Trophoblast cell (in vitro differentiated cells and primary cell): ENCODE data around the gene C14orf93.
"Not testable (repeated sequence)": the region's sequence is repeated elsewhere in the genome, so short reads cannot be mapped to it uniquely, and the experiment has no call there.

ENCODE experiments used
- DNase-seq, 2 donors: peaks; one replicate each; pipeline ENCODE4 v3.0.0-alpha.2; 2016
- H2AFZ ChIP-seq: 2 replicates; pipeline ENCODE4 v1.6.1; 2013; ENCODE audit warnings: low read length, moderate library complexity, mild to moderate bottlenecking; ENCODE audit not compliant: insufficient read depth, poor library complexity
- H2AK5ac ChIP-seq: 2 replicates; pipeline ENCODE4 v1.6.1; 2013; ENCODE audit warnings: mild to moderate bottlenecking, low read length
- H2BK120ac ChIP-seq: 2 replicates; pipeline ENCODE4 v1.6.1; 2013; ENCODE audit warnings: low read length, mild to moderate bottlenecking, moderate library complexity; ENCODE audit not compliant: insufficient read depth, poor library complexity
- H2BK12ac ChIP-seq: 2 replicates; pipeline ENCODE4 v1.6.1; 2013; ENCODE audit warnings: mild to moderate bottlenecking, low read length, moderate library complexity
- H2BK5ac ChIP-seq: 2 replicates; pipeline ENCODE4 v1.6.1; 2013; ENCODE audit warnings: low read length, low read depth, moderate library complexity, mild to moderate bottlenecking; ENCODE audit not compliant: poor library complexity
- H3K14ac ChIP-seq: 2 replicates; pipeline ENCODE4 v1.6.1; 2013; ENCODE audit warnings: mild to moderate bottlenecking, low read length
- H3K18ac ChIP-seq: 2 replicates; pipeline ENCODE4 v1.6.1; 2013; ENCODE audit warnings: mild to moderate bottlenecking, low read length
- H3K23ac ChIP-seq: 2 replicates; pipeline ENCODE4 v1.6.1; 2013; ENCODE audit warnings: low read length
- H3K27ac ChIP-seq: 2 replicates; pipeline ENCODE4 v1.5.1; 2013; ENCODE audit warnings: low read depth, mild to moderate bottlenecking, inconsistent platforms, low read length, moderate library complexity
- H3K27me3 ChIP-seq: 2 replicates; pipeline ENCODE4 v1.6.1; 2013; ENCODE audit warnings: inconsistent platforms, mild to moderate bottlenecking, low read length, moderate library complexity; ENCODE audit not compliant: insufficient read depth
- H3K36me3 ChIP-seq, 2 experiments: 1 replicate in 1 of 2; 2 replicates in 1 of 2; pipeline ENCODE4 v1.6.1; 2013; ENCODE audit warnings: low read length in 2 of 2, mild to moderate bottlenecking in 2 of 2, moderate library complexity in 1 of 2; ENCODE audit not compliant: insufficient read depth in 2 of 2, control insufficient read depth in 1 of 2
- H3K4ac ChIP-seq: 2 replicates; pipeline ENCODE4 v1.6.1; 2013; ENCODE audit warnings: low read depth, mild to moderate bottlenecking, low read length, moderate library complexity
- H3K4me1 ChIP-seq, 2 experiments: 1 replicate in 1 of 2; 2 replicates in 1 of 2; pipeline ENCODE4 v1.6.1; 2013; ENCODE audit warnings: low read length in 2 of 2, mild to moderate bottlenecking in 2 of 2, moderate library complexity in 1 of 2; ENCODE audit not compliant: insufficient read depth in 2 of 2, control insufficient read depth in 1 of 2
- H3K4me2 ChIP-seq: 2 replicates; pipeline ENCODE4 v1.6.1; 2013; ENCODE audit warnings: inconsistent platforms, mild to moderate bottlenecking, low read length, moderate library complexity
- H3K4me3 ChIP-seq: 2 replicates; pipeline ENCODE4 v1.5.1; 2013; ENCODE audit warnings: mild to moderate bottlenecking, low read depth, low read length, inconsistent platforms
- H3K79me1 ChIP-seq: one replicate; pipeline ENCODE4 v1.6.1; 2013; ENCODE audit warnings: low read length
- H3K79me2 ChIP-seq: 2 replicates; pipeline ENCODE4 v1.6.1; 2013; ENCODE audit warnings: low read length, mild to moderate bottlenecking; ENCODE audit not compliant: control insufficient read depth, insufficient read depth, poor library complexity
- H3K9ac ChIP-seq: 2 replicates; pipeline ENCODE4 v1.6.1; 2013; ENCODE audit warnings: mild to moderate bottlenecking, low read length
- H3K9me3 ChIP-seq: 2 replicates; pipeline ENCODE4 v1.6.1; 2013; ENCODE audit warnings: low read depth, mild to moderate bottlenecking, control low read depth, inconsistent platforms, low read length; ENCODE audit not compliant: insufficient read depth
- H4K12ac ChIP-seq: 2 replicates; pipeline ENCODE4 v1.6.1; 2013; ENCODE audit warnings: low read depth, mild to moderate bottlenecking, low read length, moderate library complexity
- H4K8ac ChIP-seq: 2 replicates; pipeline ENCODE4 v1.6.1; 2013; ENCODE audit warnings: low read depth, mild to moderate bottlenecking, low read length, moderate library complexity
- H4K91ac ChIP-seq: one replicate; pipeline ENCODE4 v1.6.1; 2013; ENCODE audit warnings: low read depth, mild to moderate bottlenecking, low read length, moderate library complexity
- WGBS: extraction: QIAGEN DNeasy Blood & Tissue Kit; methylation state at CpG from one replicate; pipeline ENCODE4 v1.1.7; 2013; ENCODE audit warnings: missing lambda C conversion rate; ENCODE audit not compliant: insufficient read length, insufficient coverage; ENCODE audit errors: extremely low coverage; 5-methylcytosine and 5-hydroxymethylcytosine counted together

The C14orf93 gene

DNA sequence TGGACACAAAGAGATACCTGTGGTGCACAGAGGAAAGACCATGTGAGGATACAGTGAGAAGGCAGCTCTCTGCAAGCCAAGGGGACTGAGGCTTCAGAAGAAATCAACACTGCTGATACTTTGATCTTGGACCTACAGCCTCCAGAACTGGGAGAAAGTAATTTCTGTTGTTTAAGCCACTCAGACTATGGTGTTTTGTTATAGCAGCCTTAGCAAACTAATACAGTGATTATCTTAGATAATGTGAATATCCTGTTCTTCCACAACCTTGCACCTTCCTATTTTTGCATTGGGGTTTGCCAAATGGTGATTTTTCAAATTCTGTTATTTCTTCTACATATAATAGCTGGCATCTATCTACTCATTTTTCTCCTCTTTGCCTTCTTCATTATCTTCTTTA is 8.2 kb upstream of the C14orf93 start:
- Histone ChIP-seq H3K79me2 (no peaks in the 10 kb centered on the region), H4K12ac (no peak overlapping the region), H3K79me1 (no peaks in the 10 kb centered on the region), H3K23ac (no peak overlapping the region), H2AK5ac (no peak overlapping the region), H3K14ac (no peak overlapping the region), H2AFZ (no peak overlapping the region), H3K4ac (no peak overlapping the region), H3K27ac (no peak overlapping the region), H4K91ac (no peak overlapping the region), H2BK120ac (no peak overlapping the region), H3K4me2 (no peak overlapping the region), H4K8ac (no peak overlapping the region), H3K36me3 (no peaks in the 10 kb centered on the region), H3K9me3 (no peaks in the 10 kb centered on the region), H3K4me1 (no peaks in the 10 kb centered on the region), H2BK5ac (no peak overlapping the region), H3K4me3 (no peak overlapping the region), H2BK12ac (no peak overlapping the region), H3K18ac (no peak overlapping the region), H3K27me3 (no peaks in the 10 kb centered on the region), H3K9ac (no peak overlapping the region)
- DNase-seq = no peak

DNA sequence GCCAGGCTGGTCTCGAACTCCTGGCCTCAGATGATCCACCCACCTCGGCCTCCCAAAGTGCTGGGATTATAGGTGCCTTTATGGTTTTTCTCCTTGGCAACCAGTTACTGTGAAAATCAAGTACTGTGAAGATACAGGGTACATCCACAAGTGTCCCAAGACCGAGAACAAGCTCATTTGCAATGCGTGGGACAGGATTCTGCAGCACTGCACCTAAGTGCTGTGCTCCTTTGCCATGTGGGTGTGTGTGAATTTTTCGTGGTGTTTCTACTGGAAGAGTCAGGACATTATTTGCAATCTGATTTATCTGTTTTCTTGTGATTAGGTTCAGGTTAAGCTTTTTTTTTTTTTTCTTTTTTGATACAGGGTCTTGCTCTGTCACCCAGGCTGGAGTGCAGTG is 7.1 kb upstream of the C14orf93 start:
- Histone ChIP-seq H3K4me3 (no peak overlapping the region), H4K12ac (no peak overlapping the region), H3K18ac (no peak overlapping the region), H2BK5ac (no peak overlapping the region), H4K91ac (no peak overlapping the region), H3K9ac (no peak overlapping the region), H3K23ac (no peak overlapping the region), H2AK5ac (no peak overlapping the region), H3K9me3 (no peaks in the 10 kb centered on the region), H3K14ac (no peak overlapping the region), H2AFZ (no peak overlapping the region), H3K79me2 (no peaks in the 10 kb centered on the region), H2BK120ac (no peak overlapping the region), H3K4me2 (no peak overlapping the region), H3K4ac (no peak overlapping the region), H4K8ac (no peak overlapping the region), H3K27ac (no peak overlapping the region), H2BK12ac (no peak overlapping the region), H3K4me1 (no peaks in the 10 kb centered on the region), H3K79me1 (no peaks in the 10 kb centered on the region), H3K36me3 (no peaks in the 10 kb centered on the region), H3K27me3 (no peaks in the 10 kb centered on the region)
- no peak for DNase-seq
- no CpG with 5 or more reads among the region's 5 CpGs for WGBS

DNA sequence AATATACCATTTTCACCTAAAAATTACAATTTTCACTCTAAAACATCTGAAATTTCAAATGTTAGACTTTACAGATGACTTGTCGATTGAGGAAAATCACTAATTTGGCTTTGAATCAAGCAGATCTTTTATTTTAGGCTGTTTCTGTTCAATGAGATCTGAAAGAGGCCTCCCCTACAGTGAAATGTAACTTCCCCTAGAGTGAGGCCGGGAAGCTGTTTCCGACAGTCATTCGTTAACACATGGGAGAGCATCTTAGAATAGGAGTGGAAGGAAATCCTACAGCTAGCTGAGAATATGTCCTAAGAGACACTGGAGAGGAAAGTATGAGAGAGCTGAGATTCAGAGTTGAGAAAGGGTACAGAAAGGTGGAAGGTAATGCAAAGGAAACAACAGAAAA is 5.7 kb upstream of the C14orf93 start:
- Histone ChIP-seq H3K9ac (no peak overlapping the region), H4K8ac (no peak overlapping the region), H2BK120ac (no peak overlapping the region), H3K23ac (no peak overlapping the region), H3K18ac (no peak overlapping the region), H4K91ac (no peak overlapping the region), H2AFZ (no peak overlapping the region), H2AK5ac (no peak overlapping the region), H3K4me3 (no peak overlapping the region), H3K27ac (no peak overlapping the region), H3K14ac (no peak overlapping the region), H3K9me3 (no peaks in the 10 kb centered on the region), H3K4me1 (no peaks in the 10 kb centered on the region), H3K36me3 (no peaks in the 10 kb centered on the region), H3K4ac (no peak overlapping the region), H3K79me1 (no peaks in the 10 kb centered on the region), H2BK5ac (no peak overlapping the region), H3K79me2 (no peaks in the 10 kb centered on the region), H3K27me3 (no peaks in the 10 kb centered on the region), H3K4me2 (no peak overlapping the region), H4K12ac (no peak overlapping the region), H2BK12ac (no peak overlapping the region)
- WGBS = no CpG with 5 or more reads among the region's 4 CpGs
- DNase-seq = no peak

DNA sequence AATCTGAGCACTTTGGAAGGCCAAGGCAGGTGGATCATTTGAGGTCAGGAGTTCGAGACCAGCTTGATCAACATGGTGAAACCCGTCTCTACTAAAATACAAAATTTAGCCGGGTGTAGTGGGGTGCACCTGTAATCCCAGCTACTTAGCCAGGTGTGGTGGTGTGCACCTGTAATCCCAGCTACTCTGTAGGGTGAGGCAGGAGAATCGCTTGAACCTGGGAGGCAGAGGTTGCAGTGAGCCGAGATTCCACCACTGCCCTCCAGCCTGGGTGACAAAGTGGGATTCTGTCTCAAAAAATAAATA is 3.8 kb upstream of the C14orf93 start:
- DNase-seq, H3K79me1 ChIP-seq, H3K4me1 ChIP-seq, H3K9me3 ChIP-seq, H3K4me3 ChIP-seq, H2AK5ac ChIP-seq, H3K14ac ChIP-seq, H3K27me3 ChIP-seq, H2BK12ac ChIP-seq, H2BK120ac ChIP-seq, H3K18ac ChIP-seq, H3K23ac ChIP-seq, H3K79me2 ChIP-seq, H3K27ac ChIP-seq, H4K8ac ChIP-seq, H4K12ac ChIP-seq, H3K4me2 ChIP-seq, H3K4ac ChIP-seq, H3K36me3 ChIP-seq, H2BK5ac ChIP-seq, H4K91ac ChIP-seq, H2AFZ ChIP-seq, H3K9ac ChIP-seq: not testable (repeated sequence)
- no CpG with 5 or more reads among the region's 5 CpGs for WGBS
